HEK293 (cell line): Measurements from ENCODE around the gene ADIRF.

Source experiments
- CTCF ChIA-PET: fragments of 350-600 bp; formaldehyde crosslinking; extraction: SDS; loops from one replicate; lab custom pipeline; 2021; ENCODE audit warnings: antibody characterized with exemption; lab: Yijun Ruan, JAX
- POLR2A ChIA-PET: fragments of 300-600 bp; formaldehyde crosslinking; extraction: SDS; loops from one replicate; lab custom pipeline; 2020; ENCODE audit warnings: antibody characterized with exemption, inconsistent platforms; lab: Yijun Ruan, JAX
- H3K27ac ChIP-seq: fragments of 200-500 bp; sonication (Bioruptor generic); 2 replicates; pipeline ENCODE4 v1.5.1; 2014; ENCODE audit warnings: low read depth, low read length, control low read depth, inconsistent platforms; ENCODE audit errors: extremely low read depth
- H3K36me3 ChIP-seq, 2 experiments: fragments of 200-500 bp in 1 of 2; sonication (Bioruptor generic) in 1 of 2; 1 replicate in 1 of 2; 2 replicates in 1 of 2; pipeline ENCODE4 v1.5.1; 2014 to 2017; ENCODE audit warnings: inconsistent platforms in 2 of 2, low read length in 2 of 2; ENCODE audit not compliant: control insufficient read depth in 2 of 2, insufficient read depth in 1 of 2
- H3K4me1 ChIP-seq: fragments of 200-500 bp; sonication (Bioruptor generic); 2 replicates; pipeline ENCODE4 v1.5.1; 2014; ENCODE audit warnings: mild to moderate bottlenecking, low read length, inconsistent platforms; ENCODE audit not compliant: control insufficient read depth, insufficient read depth
- H3K4me3 ChIP-seq: 2 replicates; pipeline ENCODE4 v1.5.1; 2011; ENCODE audit warnings: low read depth, mild to moderate bottlenecking, control low read depth, low read length, moderate library complexity
- H3K9me3 ChIP-seq: fragments of 200-500 bp; sonication (Bioruptor generic); 2 replicates; pipeline ENCODE4 v1.5.1; 2014; ENCODE audit warnings: low read depth, low read length, inconsistent platforms; ENCODE audit not compliant: control insufficient read depth, insufficient read depth
- KLF17 ChIP-seq: fragments of 450-650 bp; formaldehyde crosslinking; IDR thresholded peaks from 2 replicates; pipeline ENCODE4 v1.5.1; 2016; ENCODE audit warnings: missing biosample characterization, missing genetic modification characterization
- OVOL3 ChIP-seq: fragments of 450-650 bp; formaldehyde crosslinking; IDR thresholded peaks from 2 replicates; pipeline ENCODE4 v1.5.1; 2016; ENCODE audit warnings: missing biosample characterization, missing genetic modification characterization
- PRDM6 ChIP-seq: fragments of 450-650 bp; formaldehyde crosslinking; IDR thresholded peaks from 2 replicates; pipeline ENCODE4 v1.5.1; 2017; ENCODE audit warnings: missing biosample characterization, missing genetic modification characterization
- RBAK ChIP-seq: fragments of 450-650 bp; formaldehyde crosslinking; IDR thresholded peaks from 2 replicates; pipeline ENCODE4 v1.5.1; 2016; ENCODE audit warnings: missing biosample characterization, missing genetic modification characterization
- ZBTB44 ChIP-seq: fragments of 450-650 bp; IDR thresholded peaks from 2 replicates; pipeline ENCODE4 v1.5.1; 2018; ENCODE audit warnings: missing biosample characterization, mild to moderate bottlenecking, missing genetic modification characterization
- ZBTB49 ChIP-seq: fragments of 450-650 bp; formaldehyde crosslinking; IDR thresholded peaks from 2 replicates; pipeline ENCODE4 v1.5.1; 2016; ENCODE audit warnings: missing biosample characterization, missing genetic modification characterization, low read depth
- ZNF148 ChIP-seq: fragments of 450-650 bp; formaldehyde crosslinking; IDR thresholded peaks from 2 replicates; pipeline ENCODE4 v1.5.0; 2017; ENCODE audit warnings: missing biosample characterization, missing genetic modification characterization, borderline replicate concordance
- ZNF174 ChIP-seq: fragments of 450-650 bp; formaldehyde crosslinking; IDR thresholded peaks from 2 replicates; pipeline ENCODE4 v1.5.0; 2017; ENCODE audit warnings: missing biosample characterization, mild to moderate bottlenecking, missing genetic modification characterization
- ZNF18 ChIP-seq: fragments of 450-650 bp; formaldehyde crosslinking; IDR thresholded peaks from 2 replicates; pipeline ENCODE4 v1.5.1; 2016; ENCODE audit warnings: missing biosample characterization, missing genetic modification characterization
- ZNF274 ChIP-seq, 2 experiments: fragments of 200-500 bp in 1 of 2; fragments of 450-650 bp in 1 of 2; sonication (Bioruptor generic) in 1 of 2; formaldehyde crosslinking in 1 of 2; IDR thresholded peaks; 2 replicates each; pipeline versions ENCODE4 v1.5.1 to v1.6.1; 2014 to 2016; ENCODE audit warnings: borderline replicate concordance in 1 of 2, inconsistent platforms in 1 of 2, low read length in 1 of 2, missing biosample characterization in 1 of 2, missing genetic modification characterization in 1 of 2
- ZNF449 ChIP-seq: fragments of 450-650 bp; formaldehyde crosslinking; IDR thresholded peaks from 2 replicates; pipeline ENCODE4 v1.5.1; 2017; ENCODE audit warnings: missing biosample characterization, mild to moderate bottlenecking, missing genetic modification characterization, moderate library complexity
- ZNF510 ChIP-seq: fragments of 450-650 bp; formaldehyde crosslinking; IDR thresholded peaks from 2 replicates; pipeline ENCODE4 v1.5.1; 2018; ENCODE audit warnings: mild to moderate bottlenecking, missing genetic modification characterization, missing biosample characterization; ENCODE audit not compliant: insufficient replicate concordance
- ZNF560 ChIP-seq: fragments of 450-650 bp; formaldehyde crosslinking; IDR thresholded peaks from 2 replicates; pipeline ENCODE4 v1.5.1; 2017; ENCODE audit warnings: missing biosample characterization, missing genetic modification characterization, borderline replicate concordance
- ZNF837 ChIP-seq: fragments of 450-650 bp; formaldehyde crosslinking; IDR thresholded peaks from 2 replicates; pipeline ENCODE4 v1.5.1; 2016; ENCODE audit warnings: missing biosample characterization, missing genetic modification characterization

ADIRF gene

GRCh38 chr10:86931872-86932271, 36.4 kb upstream of the ADIRF start:
- H3K36me3 ChIP-seq = peaks cover 15 to 18% of the 10 kb centered on the region in 2 experiments
- H3K4me3 ChIP-seq = no peak overlapping the region
- no peak overlapping the region for H3K27ac ChIP-seq
- no peaks in the 10 kb centered on the region for H3K9me3 ChIP-seq
- ChIA-PET POLR2A (no interaction called here), CTCF (interaction anchor here (0.7 kb wide), 1 partner anchor 34 kb away, joined by 5 read pairs; no protein-coding TSS in a partner anchor)
- H3K4me1 ChIP-seq = no peaks in the 10 kb centered on the region
- no peak for TF ChIP-seq PRDM6
- no peak for TF ChIP-seq ZNF18 (tag by site-specific recombination)
- no peak for TF ChIP-seq ZBTB44 (tag by site-specific recombination)
- TF ChIP-seq ZNF560 = no peak
- no peak for TF ChIP-seq ZBTB49 (tag by site-specific recombination)
- no peak for TF ChIP-seq ZNF148
- TF ChIP-seq ZNF449 (tag by site-specific recombination) = no peak
- TF ChIP-seq ZNF837 (tag by site-specific recombination) = no peak
- TF ChIP-seq ZNF510 (tag by site-specific recombination) = no peak
- no peak for TF ChIP-seq KLF17 (tag by site-specific recombination)
- no peak for TF ChIP-seq OVOL3 (tag by site-specific recombination)
- no peak for TF ChIP-seq RBAK
- no peak for TF ChIP-seq ZNF174 (tag by site-specific recombination)
- TF ChIP-seq ZNF274 (IDR thresholded peaks at IDR 0.05; ENCODE audit: low read length) = no peak
- TF ChIP-seq ZNF274 (tag by site-specific recombination; IDR thresholded peaks at IDR 0.05; ENCODE audit: borderline replicate concordance) = no peak
